Fibroblast of pulmonary artery (primary cell): ENCODE measurements around the gene CNPY2.
"Not testable (repeated sequence)": the region's sequence is repeated elsewhere in the genome, so short reads cannot be mapped to it uniquely, and the experiment has no call there.

Experiments
- DNase-seq: peaks from one replicate; pipeline ENCODE4 v3.0.0-alpha.2; 2010; ENCODE audit warnings: low read depth
- H3K4me3 ChIP-seq: replicated peaks from 2 replicates; pipeline ENCODE4 v1.5.1; 2011; ENCODE audit warnings: low read depth, mild to moderate bottlenecking, control low read depth, low read length, moderate library complexity
- CTCF ChIP-seq: IDR thresholded peaks from 2 replicates; pipeline ENCODE4 v1.5.1; 2011; ENCODE audit warnings: mild to moderate bottlenecking, control low read depth, low read length, inconsistent platforms; ENCODE audit errors: missing control alignments

The CNPY2 gene

DNA sequence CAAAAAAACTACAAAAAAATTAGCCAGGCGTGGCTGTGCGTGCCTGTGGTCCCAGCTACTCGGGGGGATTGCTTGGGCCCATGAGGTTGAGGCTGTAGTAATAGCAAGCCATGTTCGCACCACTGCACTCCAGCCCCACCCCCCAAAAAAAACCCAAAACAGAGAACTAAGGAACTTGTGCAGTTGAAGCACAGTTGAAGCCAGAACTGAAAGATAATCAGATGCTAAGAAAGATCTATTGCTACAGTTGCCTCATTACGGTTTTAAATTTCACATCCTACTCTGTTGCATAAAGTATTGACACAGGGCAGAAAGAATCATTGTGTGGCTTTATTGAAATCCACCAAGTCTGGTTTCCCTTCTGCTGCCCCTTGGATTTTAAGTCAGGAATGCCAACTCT lies 19.5 kb downstream of the CNPY2 start:
- DNase-seq: no peak
- no peak overlapping the region for H3K4me3 ChIP-seq
- no peak for TF ChIP-seq CTCF

- H3K4me3 ChIP-seq: no peak overlapping the region
- DNase-seq: no peak
- TF ChIP-seq CTCF: no peak
Measured at GRCh38 chr12:56293795-56294194, 22.0 kb downstream of the CNPY2 start.

GRCh38 chr12:56288705-56289387 lies 26.9 kb downstream of the CNPY2 start:
- no peak overlapping the region for H3K4me3 ChIP-seq
- TF ChIP-seq CTCF: no peak
- no peak for DNase-seq

- DNase-seq: peak; percentile 61
- no peak for TF ChIP-seq CTCF
Measured at GRCh38 chr12:56286044-56286830, 29.6 kb downstream of the CNPY2 start.

DNA sequence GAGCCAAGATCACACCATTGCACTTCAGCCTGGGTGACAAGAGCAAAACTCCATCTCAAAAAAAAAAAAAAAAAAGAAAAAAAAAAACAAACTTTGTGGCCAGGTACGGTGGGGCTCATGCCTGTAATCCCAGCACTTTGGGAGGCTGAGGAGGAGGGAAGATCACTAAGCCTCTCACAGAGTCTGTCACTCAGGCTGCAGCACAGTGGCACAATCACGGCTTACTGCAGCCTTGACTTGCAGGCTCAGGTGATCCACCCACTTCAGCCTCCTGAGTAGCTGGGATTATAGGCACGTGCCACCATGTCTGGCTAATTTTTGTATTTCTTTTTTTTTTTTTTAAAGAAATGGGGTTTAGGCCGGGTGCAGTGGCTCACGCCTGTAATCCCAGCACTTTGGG lies 31.5 kb downstream of the CNPY2 start:
- not testable (repeated sequence) for H3K4me3 ChIP-seq, DNase-seq

More at GRCh38 chr12:56286044-56286830, 29.6 kb downstream of the CNPY2 start:
- no peak overlapping the region for H3K4me3 ChIP-seq

DNA sequence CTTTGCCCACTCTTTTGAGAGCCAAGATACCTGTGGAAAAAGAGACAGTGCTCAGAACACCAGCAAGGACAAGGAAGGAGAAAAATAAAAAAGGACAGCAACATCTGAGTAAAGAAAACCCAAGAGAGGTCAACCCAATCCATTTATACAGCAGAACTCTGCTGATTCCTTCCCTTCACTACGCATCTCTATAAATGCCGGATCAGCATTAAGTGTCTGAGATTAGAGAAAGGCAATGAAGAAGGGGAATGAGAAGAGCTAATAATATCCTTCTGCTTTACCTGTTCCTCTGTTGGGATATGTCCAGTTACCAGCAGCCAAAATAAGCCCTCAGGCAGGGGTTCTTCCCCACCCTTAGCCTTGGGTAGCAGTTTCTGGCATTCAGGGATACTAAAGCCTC lies 33.2 kb downstream of the CNPY2 start:
- no peak for TF ChIP-seq CTCF

DNA sequence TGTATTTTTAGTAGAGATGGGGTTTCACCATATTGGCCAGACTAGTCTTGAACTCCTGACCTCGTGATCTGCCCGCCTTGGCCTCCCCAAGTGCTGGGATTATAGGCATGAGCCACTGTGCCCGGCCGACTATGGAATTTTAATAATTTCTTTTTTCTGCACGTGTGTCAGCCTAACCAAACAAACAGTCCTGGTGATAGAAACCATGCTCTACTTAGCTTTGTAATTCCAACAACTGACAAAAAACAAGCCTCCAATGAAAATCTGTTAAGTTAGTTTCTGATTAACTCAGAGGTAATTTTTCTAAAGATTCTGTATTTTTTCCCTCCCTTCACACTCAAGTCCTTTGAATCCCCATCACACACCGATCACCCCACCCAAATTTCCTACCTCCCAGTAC lies 33.8 kb downstream of the CNPY2 start:
- TF ChIP-seq CTCF: no peak

More for the DNA sequence above, 33.2 kb downstream of the CNPY2 start:
- H3K4me3 ChIP-seq: no peak overlapping the region
- DNase-seq: no peak

More for the DNA sequence above, 33.8 kb downstream of the CNPY2 start:
- no peak for DNase-seq
- no peak overlapping the region for H3K4me3 ChIP-seq
